BLaER1 treated with 17β-estradiol and CSF1 and Interleukin-3, amounts not matched to agents 10 nM and 100 nM (cell line): ENCODE results near the gene CUL9.
A peak's percentile ranks its signal among the peaks of the same experiment; 100 is the strongest.

Source experiments
- H3K27ac ChIP-seq, 11 experiments: shearing (Covaris generic); formaldehyde crosslinking; 2 replicates each; pipeline ENCODE4 v1.8.1; 2022
- H3K27me3 ChIP-seq, 11 experiments: shearing (Covaris generic); formaldehyde crosslinking; 2 replicates each; pipeline ENCODE4 v1.8.1; 2022
- H3K36me3 ChIP-seq, 11 experiments: shearing (Covaris generic); formaldehyde crosslinking; 2 replicates each; pipeline ENCODE4 v1.8.1; 2022
- H3K4me1 ChIP-seq, 10 experiments: shearing (Covaris generic); formaldehyde crosslinking; 2 replicates each; pipeline ENCODE4 v1.8.1; 2022
- H3K4me2 ChIP-seq, 11 experiments: shearing (Covaris generic); formaldehyde crosslinking; 2 replicates each; pipeline ENCODE4 v1.8.1; 2022
- H3K4me3 ChIP-seq, 10 experiments: shearing (Covaris generic); formaldehyde crosslinking; 2 replicates each; pipeline ENCODE4 v1.8.1; 2022
- H3K9ac ChIP-seq, 11 experiments: shearing (Covaris generic); formaldehyde crosslinking; 2 replicates each; pipeline ENCODE4 v1.8.1; 2022
- H3K9me3 ChIP-seq, 11 experiments: shearing (Covaris generic); formaldehyde crosslinking; replicated peaks in 1 of 11; 2 replicates each; pipeline ENCODE4 v1.8.1; 2022
- H4K20me1 ChIP-seq, 11 experiments: shearing (Covaris generic); formaldehyde crosslinking; 2 replicates each; pipeline ENCODE4 v1.8.1; 2022
- Cebpa-rat ChIP-seq, 11 experiments: shearing (Covaris generic); IDR thresholded peaks; 2 replicates each; pipeline ENCODE4 v1.8.1; 2022

CUL9 gene

GRCh38 chr6:43240950-43241349 lies 59.0 kb downstream of the CUL9 start:
- no peaks in the 10 kb centered on the region for H3K36me3 ChIP-seq
- H3K4me3 ChIP-seq, result no peak overlapping the region
- H3K27me3 ChIP-seq, result peaks cover 42 to 60% (median 55%) of the 10 kb centered on the region in 11 experiments
- no peak overlapping the region for H3K27ac ChIP-seq
- H4K20me1 ChIP-seq, result peaks cover 0 to 6% (median 0%) of the 10 kb centered on the region in 11 experiments; a peak in 3 of 22 replicates
- peaks cover 5 to 23% (median 9%) of the 10 kb centered on the region in 11 experiments; a peak in 19 of 22 replicates for H3K9me3 ChIP-seq
- H3K4me1 ChIP-seq, result peaks cover 0 to 6% (median 0%) of the 10 kb centered on the region in 10 experiments; a peak in 3 of 20 replicates
- 0 out of 22 replicates have a peak overlapping the region, but pooled peaks of 1 of the 11 experiments have one; percentile 11 for H3K4me2 ChIP-seq
- no peak overlapping the region for H3K9ac ChIP-seq
- TF ChIP-seq Cebpa-rat (IDR thresholded peaks at IDR 0.05), result no peak

- Histone ChIP-seq H3K4me2 (no peak overlapping the region), H3K27ac (no peak overlapping the region), H3K4me3 (no peak overlapping the region), H3K4me1 (peaks cover 0 to 7% (median under 1%) of the 10 kb centered on the region in 10 experiments; a peak in 11 of 20 replicates), H3K9me3 (peaks cover 5 to 23% (median 9%) of the 10 kb centered on the region in 11 experiments; a peak in 19 of 22 replicates), H3K9ac (no peak overlapping the region), H3K27me3 (peaks cover 45 to 65% (median 60%) of the 10 kb centered on the region in 11 experiments), H3K36me3 (no peaks in the 10 kb centered on the region), H4K20me1 (peaks cover 0 to 6% (median 0%) of the 10 kb centered on the region in 11 experiments; a peak in 3 of 22 replicates)
- TF ChIP-seq Cebpa-rat (IDR thresholded peaks at IDR 0.05), result no peak
Observed at GRCh38 chr6:43241446-43241845, 59.5 kb downstream of the CUL9 start.

GRCh38 chr6:43242908-43243663 lies 61.1 kb downstream of the CUL9 start, which contains the start of gene TTBK1:
Gene TTBK1 (plus strand): TSS chr6:43243481. CDS start chr6:43246661, 3,180 bp downstream.
- peak within 1 kb of the TSS in 2 of 10 experiments; percentile 23 to 28; a peak in 1 of 20 replicates for H3K4me3 ChIP-seq
- no peaks in the 10 kb centered on the region for H3K36me3 ChIP-seq
- H3K27ac ChIP-seq, result no peak within 1 kb of the TSS
- peaks cover 12 to 24% (median 15%) of the 10 kb centered on the region in 10 experiments; a peak in 19 of 20 replicates for H3K4me1 ChIP-seq
- peaks cover 0 to 6% (median 0%) of the 10 kb centered on the region in 11 experiments; a peak in 3 of 22 replicates for H4K20me1 ChIP-seq
- peaks cover 5 to 23% (median 9%) of the 10 kb centered on the region in 11 experiments; a peak in 19 of 22 replicates for H3K9me3 ChIP-seq
- no peak for TF ChIP-seq Cebpa-rat (IDR thresholded peaks at IDR 0.05)
- H3K27me3 ChIP-seq, result peaks cover 46 to 81% (median 70%) of the 10 kb centered on the region in 11 experiments
- no peak within 1 kb of the TSS for H3K9ac ChIP-seq
- H3K4me2 ChIP-seq, result peak within 1 kb of the TSS in 4 of 11 experiments; percentile 12 to 34 (median 25); a peak in 3 of 22 replicates

GRCh38 chr6:43243664-43244321 lies 61.8 kb downstream of the CUL9 start:
- Histone ChIP-seq H3K9ac (no peak overlapping the region), H3K4me1 (peaks cover 12 to 25% (median 16%) of the 10 kb centered on the region in 10 experiments; a peak in 19 of 20 replicates), H3K9me3 (peaks cover 5 to 19% (median 9%) of the 10 kb centered on the region in 11 experiments; a peak in 19 of 22 replicates), H3K4me2 (peak overlapping the region in 3 of 11 experiments; percentile 21 to 34 (median 29); a peak in 2 of 22 replicates), H4K20me1 (peaks cover 0 to 6% (median 0%) of the 10 kb centered on the region in 11 experiments; a peak in 3 of 22 replicates), H3K27me3 (peaks cover 53 to 88% (median 77%) of the 10 kb centered on the region in 11 experiments), H3K4me3 (peak overlapping the region in 1 of 10 experiments; percentile 2; a peak in 1 of 20 replicates), H3K36me3 (no peaks in the 10 kb centered on the region), H3K27ac (no peak overlapping the region)
- no peak for TF ChIP-seq Cebpa-rat (IDR thresholded peaks at IDR 0.05)

- peak overlapping the region in 6 of 11 experiments; percentile 38 to 66 (median 46); a peak in 8 of 22 replicates for H3K9ac ChIP-seq
- peaks cover 0 to 7% (median 0%) of the 10 kb centered on the region in 11 experiments; a peak in 1 of 22 replicates for H3K9me3 ChIP-seq
- peaks cover 73 to 100% (median 94%) of the 10 kb centered on the region in 11 experiments for H3K27me3 ChIP-seq
- peak overlapping the region; percentile 53 to 73 (median 62) for H3K4me3 ChIP-seq
- H3K36me3 ChIP-seq, result no peaks in the 10 kb centered on the region
- peak overlapping the region; percentile 81 to 97 (median 95) for H3K4me2 ChIP-seq
- peaks cover 7 to 29% (median 21%) of the 10 kb centered on the region in 10 experiments; a peak in 19 of 20 replicates for H3K4me1 ChIP-seq
- TF ChIP-seq Cebpa-rat (IDR thresholded peaks at IDR 0.05), result no peak
- H3K27ac ChIP-seq, result no peak overlapping the region
- H4K20me1 ChIP-seq, result peaks cover 0 to 6% (median 0%) of the 10 kb centered on the region in 11 experiments; a peak in 3 of 22 replicates
Observed at GRCh38 chr6:43246301-43247113, 64.5 kb downstream of the CUL9 start.

- 0 out of 22 replicates have a peak overlapping the region, but pooled peaks of 1 of the 11 experiments have one; percentile 11 for H3K27ac ChIP-seq
- no peaks in the 10 kb centered on the region for H3K36me3 ChIP-seq
- TF ChIP-seq Cebpa-rat (IDR thresholded peaks at IDR 0.05), result no peak
Observed at GRCh38 chr6:43247114-43247999, 65.4 kb downstream of the CUL9 start.

GRCh38 chr6:43248101-43248500 lies 66.1 kb downstream of the CUL9 start:
- no peak for TF ChIP-seq Cebpa-rat (IDR thresholded peaks at IDR 0.05)
- H3K27me3 ChIP-seq, result peaks cover 73 to 100% (median 94%) of the 10 kb centered on the region in 11 experiments
- H4K20me1 ChIP-seq, result peaks cover 0 to 11% (median 0%) of the 10 kb centered on the region in 11 experiments; a peak in 3 of 22 replicates
- H3K27ac ChIP-seq, result no peak overlapping the region
- peaks cover 0 to 3% (median 0%) of the 10 kb centered on the region in 11 experiments; a peak in 1 of 22 replicates for H3K9me3 ChIP-seq
- no peaks in the 10 kb centered on the region for H3K36me3 ChIP-seq
- peak overlapping the region in 4 of 11 experiments; percentile 13 to 60 (median 46); a peak in 4 of 22 replicates for H3K9ac ChIP-seq
- H3K4me1 ChIP-seq, result peaks cover 7 to 32% (median 22%) of the 10 kb centered on the region in 10 experiments; a peak in 19 of 20 replicates
- peak overlapping the region; percentile 81 to 97 (median 95) for H3K4me2 ChIP-seq
- peak overlapping the region in 6 of 10 experiments; percentile 53 to 67 (median 61); a peak in 6 of 20 replicates for H3K4me3 ChIP-seq

More at GRCh38 chr6:43247114-43247999, 65.4 kb downstream of the CUL9 start:
- peak overlapping the region; percentile 81 to 97 (median 95) for H3K4me2 ChIP-seq
- peaks cover 0 to 6% (median 0%) of the 10 kb centered on the region in 11 experiments; a peak in 1 of 22 replicates for H3K9me3 ChIP-seq
- H3K27me3 ChIP-seq, result peaks cover 74 to 100% (median 94%) of the 10 kb centered on the region in 11 experiments
- H3K4me3 ChIP-seq, result peak overlapping the region; percentile 53 to 73 (median 62)
- H3K9ac ChIP-seq, result peak overlapping the region in 9 of 11 experiments; percentile 13 to 66 (median 45); a peak in 14 of 22 replicates
- H3K4me1 ChIP-seq, result peaks cover 7 to 32% (median 22%) of the 10 kb centered on the region in 10 experiments; a peak in 19 of 20 replicates
- H4K20me1 ChIP-seq, result peaks cover 0 to 6% (median 0%) of the 10 kb centered on the region in 11 experiments; a peak in 3 of 22 replicates
